Endothelial cell of umbilical vein (primary cell): ENCODE measurements around the gene WIPF3. TPM values are rescaled to one million over a fixed set of nuclear protein-coding genes. Genes with fewer than 3 reads are reported as not detected.

Experiments used
- BruUV-seq: library from RNA; stranded (reverse); fragments of 400-500 nt; replicated peaks from 2 replicates; lab custom pipeline; 2021; lab: Mats Ljungman, UMichigan
- CTCF ChIA-PET: fragments of 300-600, 350-600 bp; sonication (Branson Sonifier 250); formaldehyde crosslinking; loops from one replicate; lab custom pipeline; 2021; ENCODE audit warnings: antibody characterized with exemption, inconsistent platforms; lab: Charles Lee
- POLR2A ChIA-PET: fragments of 300-600, 350-600 bp; sonication (Branson Sonifier 250); formaldehyde crosslinking; loops from one replicate; lab custom pipeline; 2021; ENCODE audit warnings: antibody characterized with exemption, inconsistent platforms; lab: Charles Lee
- DNase-seq: peaks from one replicate; pipeline ENCODE4 v3.0.0-alpha.2; 2011; ENCODE audit warnings: low read depth, low spot score
- FAIRE-seq: peaks from 2 replicates; lab custom pipeline; 2011; peaks lifted over from hg19 to GRCh38; lab: Jason Lieb, UNC
- H2AFZ ChIP-seq: 2 replicates; pipeline ENCODE4 v1.6.0; 2012; ENCODE audit warnings: low read depth, low read length, control low read depth, inconsistent platforms
- H3K27ac ChIP-seq: 2 replicates; pipeline ENCODE4 v1.5.1; 2011; ENCODE audit warnings: low read depth, mild to moderate bottlenecking, control low read depth, low read length, moderate library complexity; ENCODE audit not compliant: insufficient read depth
- H3K27me3 ChIP-seq, 2 experiments: 2 replicates each; pipeline versions ENCODE4 v1.6.0 to v1.6.1; 2011; ENCODE audit warnings: low read length in 2 of 2, mixed read lengths in 1 of 2; ENCODE audit not compliant: control insufficient read depth in 2 of 2, insufficient read depth in 2 of 2
- H3K36me3 ChIP-seq, 2 experiments: 2 replicates in 1 of 2; 3 replicates in 1 of 2; pipeline ENCODE4 v1.5.1; 2011; ENCODE audit warnings: low read length in 2 of 2, mild to moderate bottlenecking in 1 of 2, moderate library complexity in 1 of 2; ENCODE audit not compliant: control insufficient read depth in 2 of 2, insufficient read depth in 2 of 2; ENCODE audit errors: extremely low read depth in 1 of 2
- H3K4me1 ChIP-seq: 3 replicates; pipeline ENCODE4 v1.5.1; 2011; ENCODE audit warnings: mild to moderate bottlenecking, low read length; ENCODE audit not compliant: control insufficient read depth, insufficient read depth; ENCODE audit errors: extremely low read depth
- H3K4me2 ChIP-seq: 2 replicates; pipeline ENCODE4 v1.6.1; 2011; ENCODE audit warnings: low read length, control low read depth, mixed read lengths; ENCODE audit not compliant: insufficient read depth
- H3K4me3 ChIP-seq, 3 experiments: fragments of 200-600 bp in 1 of 3; sonication (generic), shearing (Covaris generic) in 1 of 3; replicated peaks in 1 of 3; 2 replicates each; pipeline ENCODE4 v1.5.1; 2011 to 2016; ENCODE audit warnings: control low read depth in 3 of 3, low read length in 3 of 3, mild to moderate bottlenecking in 2 of 3, inconsistent platforms in 1 of 3, low read depth in 1 of 3, moderate library complexity in 1 of 3; ENCODE audit not compliant: insufficient read depth in 1 of 3
- H3K79me2 ChIP-seq: 2 replicates; pipeline ENCODE4 v1.6.0; 2012; ENCODE audit warnings: low read length, inconsistent platforms; ENCODE audit not compliant: control insufficient read depth, insufficient read depth
- H3K9ac ChIP-seq: replicated peaks from 2 replicates; pipeline ENCODE3; 2011; ENCODE audit warnings: low read length, control low read depth; ENCODE audit not compliant: insufficient read depth; ENCODE audit errors: extremely low read depth
- H3K9me1 ChIP-seq: replicated peaks from 3 replicates; pipeline ENCODE4 v1.6.0; 2011; ENCODE audit warnings: mild to moderate bottlenecking, low read length; ENCODE audit not compliant: control insufficient read depth, insufficient read depth; ENCODE audit errors: extremely low read depth
- H3K9me3 ChIP-seq: replicated peaks from 2 replicates; pipeline ENCODE4 v1.5.1; 2012; ENCODE audit warnings: low read length, inconsistent platforms; ENCODE audit not compliant: control insufficient read depth, insufficient read depth
- H4K20me1 ChIP-seq: replicated peaks from 2 replicates; pipeline ENCODE3; 2011; ENCODE audit warnings: mild to moderate bottlenecking, low read length; ENCODE audit not compliant: control insufficient read depth, insufficient read depth; ENCODE audit errors: extremely low read depth
- EZH2 ChIP-seq: IDR thresholded peaks from 2 replicates; pipeline ENCODE4 v1.6.1; 2012; ENCODE audit warnings: borderline replicate concordance, low read depth, mild to moderate bottlenecking, moderate library complexity, low read length, inconsistent platforms; ENCODE audit not compliant: severe bottlenecking
- FOS ChIP-seq: IDR thresholded peaks from 2 replicates; pipeline ENCODE4 v1.6.1; 2011; ENCODE audit warnings: mild to moderate bottlenecking, low read length, moderate library complexity, borderline replicate concordance; ENCODE audit not compliant: insufficient read depth
- GATA2 ChIP-seq: IDR thresholded peaks from 2 replicates; pipeline ENCODE4 v1.7.0; 2011; ENCODE audit warnings: low read depth, mild to moderate bottlenecking, moderate library complexity, mixed read lengths, low read length; ENCODE audit not compliant: insufficient read length, insufficient read depth
- JUN ChIP-seq: IDR thresholded peaks from 2 replicates; pipeline ENCODE4 v1.6.1; 2011; ENCODE audit warnings: borderline replicate concordance, low read depth; ENCODE audit not compliant: insufficient read length, insufficient read depth
- MAX ChIP-seq: IDR thresholded peaks from 2 replicates; pipeline ENCODE4 v1.6.1; 2011; ENCODE audit not compliant: insufficient read depth, insufficient read length
- MYC ChIP-seq: IDR thresholded peaks from one replicate; pipeline ENCODE4 v1.6.1; 2011; ENCODE audit warnings: mild to moderate bottlenecking, low read depth, low read length
- POLR2A ChIP-seq: IDR thresholded peaks from 2 replicates; pipeline ENCODE4 v1.6.1; 2012; ENCODE audit warnings: low read depth, mild to moderate bottlenecking, control low read depth, low read length
- POLR2AphosphoS5 ChIP-seq: IDR thresholded peaks from 2 replicates; pipeline ENCODE4 v1.6.1; 2012; ENCODE audit warnings: low read depth, mild to moderate bottlenecking, control low read depth, low read length, moderate library complexity; ENCODE audit not compliant: insufficient read depth
- dilution Hi-C: fragments of 300-500 bp; cut with MboI; formaldehyde crosslinking; loops from one replicate; pipeline ENCODE4 v1.15.0; 2019; ENCODE audit warnings: low sequenced_read_pairs; ENCODE audit not compliant: extremely low pct_ligation_motif_present
- intact Hi-C: fragments of 100-400 bp; cut with micrococcal nuclease; formaldehyde crosslinking; loops from one replicate; pipeline ENCODE4 v1.10.0; 2022
- polyA plus RNA-seq, 4 experiments: library from polyadenylated mRNA; depleted of rRNA in 3 of 4; stranded (reverse) in 3 of 4; unstranded in 1 of 4; fragments of >200 nt; gene quantifications; 2 replicates each; pipeline versions ENCODE4 v1.2.1 to v1.2.3, GENCODE V29; 2011 to 2012; ENCODE audit warnings: missing spikeins in 1 of 4
- total RNA-seq: library from RNA; stranded (reverse); gene quantifications from 2 replicates; pipeline ENCODE4 v1.2.3, GENCODE V29; 2021
- TF ChIP-seq, protein P1 (sequence below), 2 donors: IDR thresholded peaks; 1 replicate in 1 of 2; 2 replicates in 1 of 2; pipeline ENCODE4 v1.5.1; 2011; ENCODE audit warnings: low read length in 2 of 2, mild to moderate bottlenecking in 2 of 2, moderate library complexity in 2 of 2, control low read depth in 1 of 2, inconsistent platforms in 1 of 2, low read depth in 1 of 2; ENCODE audit not compliant: insufficient read depth in 1 of 2; ENCODE audit errors: extremely low read depth in 1 of 2

The WIPF3 gene
- total and polyA plus RNA-seq, 2 donors (not counting 3 experiments of a cell fraction or from before 2014, with no cell fraction given) = 0.01 to 0.35 TPM

DNA sequence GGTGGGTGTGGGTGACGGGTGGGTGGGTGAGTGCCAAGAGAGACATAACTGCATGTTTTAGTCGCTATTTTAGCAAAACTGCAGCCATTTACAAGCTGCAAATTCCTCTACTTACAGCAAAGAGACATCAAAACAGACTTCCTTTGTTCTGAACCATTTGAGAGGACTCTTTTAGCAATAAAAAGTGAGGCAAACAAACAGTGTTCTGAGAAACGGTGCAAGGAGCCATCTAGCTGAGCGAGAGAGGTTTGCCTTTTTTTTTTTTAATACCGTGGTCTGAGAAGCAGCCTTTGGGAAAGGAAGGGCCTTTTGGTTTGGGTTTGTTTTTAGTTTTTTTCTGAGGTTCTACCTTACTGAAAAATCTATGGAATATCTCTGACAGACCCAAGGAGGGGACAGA lies 120.4 kb downstream of the WIPF3 start:
- TF ChIP-seq, protein P1, sequence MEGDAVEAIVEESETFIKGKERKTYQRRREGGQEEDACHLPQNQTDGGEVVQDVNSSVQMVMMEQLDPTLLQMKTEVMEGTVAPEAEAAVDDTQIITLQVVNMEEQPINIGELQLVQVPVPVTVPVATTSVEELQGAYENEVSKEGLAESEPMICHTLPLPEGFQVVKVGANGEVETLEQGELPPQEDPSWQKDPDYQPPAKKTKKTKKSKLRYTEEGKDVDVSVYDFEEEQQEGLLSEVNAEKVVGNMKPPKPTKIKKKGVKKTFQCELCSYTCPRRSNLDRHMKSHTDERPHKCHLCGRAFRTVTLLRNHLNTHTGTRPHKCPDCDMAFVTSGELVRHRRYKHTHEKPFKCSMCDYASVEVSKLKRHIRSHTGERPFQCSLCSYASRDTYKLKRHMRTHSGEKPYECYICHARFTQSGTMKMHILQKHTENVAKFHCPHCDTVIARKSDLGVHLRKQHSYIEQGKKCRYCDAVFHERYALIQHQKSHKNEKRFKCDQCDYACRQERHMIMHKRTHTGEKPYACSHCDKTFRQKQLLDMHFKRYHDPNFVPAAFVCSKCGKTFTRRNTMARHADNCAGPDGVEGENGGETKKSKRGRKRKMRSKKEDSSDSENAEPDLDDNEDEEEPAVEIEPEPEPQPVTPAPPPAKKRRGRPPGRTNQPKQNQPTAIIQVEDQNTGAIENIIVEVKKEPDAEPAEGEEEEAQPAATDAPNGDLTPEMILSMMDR (IDR thresholded peaks at IDR 0.05; ENCODE audit: extremely low read depth in 1 of 2, insufficient read depth in 1 of 2, low read depth in 1 of 2, low read length in 2 of 2) = no peak
- TF ChIP-seq POLR2AphosphoS5 = no peak
- no peak for TF ChIP-seq MAX
- TF ChIP-seq FOS = no peak
- no peak for TF ChIP-seq EZH2
- no peak for TF ChIP-seq GATA2
- TF ChIP-seq POLR2A = no peak
- no peak for TF ChIP-seq MYC
- TF ChIP-seq JUN = no peak
- dilution Hi-C loops = no loop called here
- FAIRE-seq = no peak

More for the DNA sequence above, 120.4 kb downstream of the WIPF3 start:
- Histone ChIP-seq H4K20me1 (no peaks in the 10 kb centered on the region), H3K4me2 (no peak overlapping the region), H3K4me1 (no peaks in the 10 kb centered on the region), H3K27ac (no peak overlapping the region), H3K27me3 (no peaks in the 10 kb centered on the region), H3K36me3 (peaks cover 5 to 49% of the 10 kb centered on the region in 2 experiments), H3K9ac (no peak overlapping the region), H3K9me1 (no peaks in the 10 kb centered on the region), H3K9me3 (no peaks in the 10 kb centered on the region), H3K79me2 (no peaks in the 10 kb centered on the region), H2AFZ (no peak overlapping the region), H3K4me3 (no peak overlapping the region)
- BruUV-seq = no TSS peak
- DNase-seq = no peak
- ChIA-PET POLR2A (no interaction called here), CTCF (no interaction called here)
- intact Hi-C loops = no loop called here
